GM21526 (cell line): Measurements from ENCODE around the gene ST6GAL1.
"Not testable (repeated sequence)": the region's sequence is repeated elsewhere in the genome, so short reads cannot be mapped to it uniquely, and the experiment has no call there.

ENCODE experiments used
- ATAC-seq: cut with Tn5 transposase; IDR thresholded peaks from one replicate; pipeline ENCODE4 v1.9.1; 2021; ENCODE audit warnings: moderate library complexity; ENCODE audit not compliant: unreplicated experiment, low FRiP score

The ST6GAL1 gene

GRCh38 chr3:186939536-186939935 lies 9.2 kb downstream of the ST6GAL1 start:
- no peak for ATAC-seq

- ATAC-seq, result no peak
These were observed 10.6 kb downstream of the ST6GAL1 start for GRCh38 chr3:186940967-186941366.

GRCh38 chr3:186942168-186942567 lies 11.8 kb downstream of the ST6GAL1 start:
- ATAC-seq, result no peak

- ATAC-seq, result no peak
These were observed 15.0 kb downstream of the ST6GAL1 start for GRCh38 chr3:186945255-186945823.

GRCh38 chr3:186946756-186947375 lies 16.5 kb downstream of the ST6GAL1 start:
- ATAC-seq, result peak; percentile 73

GRCh38 chr3:186949281-186949982 lies 19.1 kb downstream of the ST6GAL1 start:
- no peak for ATAC-seq

- no peak for ATAC-seq
These were observed 20.2 kb downstream of the ST6GAL1 start for GRCh38 chr3:186950402-186951093.

GRCh38 chr3:186951640-186952552 lies 21.6 kb downstream of the ST6GAL1 start:
- ATAC-seq, result no peak

GRCh38 chr3:186953011-186953487 lies 22.7 kb downstream of the ST6GAL1 start:
- ATAC-seq, result no peak

- ATAC-seq, result not testable (repeated sequence)
These were observed 23.8 kb downstream of the ST6GAL1 start for GRCh38 chr3:186953992-186954699.

GRCh38 chr3:186955898-186956696 lies 25.8 kb downstream of the ST6GAL1 start:
- no peak for ATAC-seq

- ATAC-seq, result no peak
These were observed 28.8 kb downstream of the ST6GAL1 start for GRCh38 chr3:186959029-186959624.

- no peak for ATAC-seq
These were observed 30.0 kb downstream of the ST6GAL1 start for GRCh38 chr3:186960347-186960746.

GRCh38 chr3:186962445-186962844 lies 32.1 kb downstream of the ST6GAL1 start:
- no peak for ATAC-seq

- no peak for ATAC-seq
These were observed 33.3 kb downstream of the ST6GAL1 start for GRCh38 chr3:186963636-186964035.

GRCh38 chr3:186964071-186964470 lies 33.7 kb downstream of the ST6GAL1 start:
- no peak for ATAC-seq

GRCh38 chr3:186964616-186965015 lies 34.3 kb downstream of the ST6GAL1 start:
- ATAC-seq, result no peak

- ATAC-seq, result no peak
These were observed 35.0 kb downstream of the ST6GAL1 start for GRCh38 chr3:186965141-186965879.
